Activated naive CD8-positive, alpha-beta T cell (primary cell): ENCODE data around the gene CBLC.

Experiments
- H3K27ac Mint-ChIP-seq: one replicate; pipeline ENCODE4 v1.8.0; 2021; ENCODE audit warnings: mixed read lengths
- H3K27me3 Mint-ChIP-seq: one replicate; pipeline ENCODE4 v1.8.0; 2021; ENCODE audit warnings: mixed read lengths
- H3K36me3 Mint-ChIP-seq: one replicate; pipeline ENCODE4 v1.8.0; 2021; ENCODE audit warnings: mixed read lengths
- H3K4me1 Mint-ChIP-seq: one replicate; pipeline ENCODE4 v1.8.0; 2021; ENCODE audit warnings: low read depth, mixed read lengths
- H3K4me3 Mint-ChIP-seq: one replicate; pipeline ENCODE4 v1.8.0; 2021; ENCODE audit warnings: mild to moderate bottlenecking, mixed read lengths
- H3K9me3 Mint-ChIP-seq: one replicate; pipeline ENCODE4 v1.8.0; 2021; ENCODE audit warnings: low read depth, mixed read lengths

The CBLC gene

DNA sequence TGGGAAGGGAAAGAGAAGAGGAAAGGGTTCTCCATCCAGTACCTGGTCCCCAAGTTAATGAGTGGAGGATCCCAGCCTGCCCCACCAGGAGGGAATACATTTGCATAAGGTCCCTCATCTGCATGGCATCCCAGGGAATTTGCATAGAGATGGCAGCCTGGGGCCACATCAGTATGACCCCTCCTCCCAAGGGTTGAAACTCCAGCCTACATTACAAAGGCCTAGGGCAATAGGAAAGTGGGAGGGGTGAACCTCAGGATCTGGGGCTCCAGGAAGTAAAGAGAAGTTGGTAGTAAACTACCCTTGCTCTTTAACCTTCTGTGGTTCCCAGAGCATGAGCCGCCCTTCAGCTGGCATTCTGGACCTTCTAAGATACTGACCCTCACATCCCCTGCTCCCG is 61.6 kb downstream of the CBLC start:
- H3K27me3 Mint-ChIP-seq: no peaks in the 10 kb centered on the region
- H3K4me3 Mint-ChIP-seq: no peak overlapping the region
- no peak overlapping the region for H3K27ac Mint-ChIP-seq
- no peaks in the 10 kb centered on the region for H3K9me3 Mint-ChIP-seq
- no peaks in the 10 kb centered on the region for H3K36me3 Mint-ChIP-seq
- peaks cover 2% of the 10 kb centered on the region for H3K4me1 Mint-ChIP-seq

DNA sequence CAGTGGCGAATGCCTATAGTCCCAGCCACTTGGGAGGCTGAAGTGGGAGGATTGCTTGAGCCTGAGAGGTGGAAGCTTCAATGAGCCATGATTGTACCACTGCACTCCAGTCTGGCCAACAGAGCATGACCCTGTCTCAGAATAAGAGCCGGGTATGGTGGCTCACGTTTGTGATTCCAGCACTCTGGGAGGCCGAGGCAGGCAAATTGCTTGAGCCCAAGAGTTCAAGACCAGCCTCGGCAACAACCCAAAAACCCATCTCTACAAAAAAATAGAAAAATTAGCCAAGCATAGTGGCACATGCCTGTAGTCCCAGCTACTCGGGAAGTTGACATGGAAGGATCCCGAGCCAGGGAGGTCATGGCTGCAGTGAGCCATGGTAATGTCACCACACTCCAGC is 63.1 kb downstream of the CBLC start:
- no peaks in the 10 kb centered on the region for H3K27me3 Mint-ChIP-seq
- no peaks in the 10 kb centered on the region for H3K9me3 Mint-ChIP-seq
- no peaks in the 10 kb centered on the region for H3K36me3 Mint-ChIP-seq
- H3K4me1 Mint-ChIP-seq: peaks cover 11% of the 10 kb centered on the region
- no peak overlapping the region for H3K27ac Mint-ChIP-seq
- H3K4me3 Mint-ChIP-seq: no peak overlapping the region

- H3K4me1 Mint-ChIP-seq: peaks cover 11% of the 10 kb centered on the region
- no peaks in the 10 kb centered on the region for H3K27me3 Mint-ChIP-seq
- no peak overlapping the region for H3K4me3 Mint-ChIP-seq
- H3K27ac Mint-ChIP-seq: no peak overlapping the region
- no peaks in the 10 kb centered on the region for H3K36me3 Mint-ChIP-seq
- H3K9me3 Mint-ChIP-seq: no peaks in the 10 kb centered on the region
Observed at GRCh38 chr19:44841231-44841630, 63.5 kb downstream of the CBLC start.

GRCh38 chr19:44845286-44845611 is 67.6 kb downstream of the CBLC start:
- Mint-ChIP-seq H3K27me3 (peaks cover 4% of the 10 kb centered on the region), H3K9me3 (no peaks in the 10 kb centered on the region), H3K4me1 (peaks cover 23% of the 10 kb centered on the region), H3K27ac (no peak overlapping the region), H3K4me3 (peak overlapping the region; percentile 94), H3K36me3 (no peaks in the 10 kb centered on the region)

DNA sequence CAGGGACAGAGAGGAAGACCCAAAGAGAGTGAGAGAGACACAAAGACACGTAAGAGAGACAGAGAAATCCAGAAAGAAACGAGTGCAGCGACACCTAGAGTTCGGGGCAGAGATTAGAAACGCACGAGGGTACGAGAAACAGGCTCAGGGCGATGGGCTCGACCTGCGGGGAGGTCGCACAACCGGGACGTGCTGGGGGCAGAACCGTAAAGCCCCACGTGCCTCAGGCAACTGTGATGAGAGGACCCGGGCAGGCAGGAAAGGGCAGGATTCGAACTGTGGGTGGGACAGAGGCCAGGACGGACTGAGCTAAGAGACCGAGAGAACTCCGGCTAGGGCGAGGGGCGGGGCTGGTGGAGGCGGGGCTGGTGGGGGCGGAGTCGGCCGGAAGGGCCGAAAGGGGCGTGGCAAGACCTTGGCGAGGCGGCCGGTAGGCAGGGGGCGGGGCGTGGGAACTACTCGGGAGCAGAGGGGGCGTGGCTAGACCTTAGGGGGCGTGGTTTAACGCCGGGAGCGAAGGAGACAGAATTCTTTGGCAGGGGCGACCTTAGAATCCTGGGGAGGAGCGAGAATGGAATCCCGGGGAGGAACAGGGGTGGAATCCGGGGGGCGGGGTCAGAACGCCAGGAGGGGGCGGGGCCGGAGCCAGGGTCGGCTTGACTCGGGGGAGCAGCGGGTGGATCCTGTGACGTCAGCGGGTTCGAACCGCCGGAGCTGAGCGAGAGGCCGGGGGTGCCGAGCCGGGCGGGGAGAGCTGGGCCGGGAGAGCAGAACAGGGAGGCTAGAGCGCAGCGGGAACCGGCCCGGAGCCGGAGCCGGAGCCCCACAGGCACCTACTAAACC is 68.1 kb downstream of the CBLC start, which contains the start of gene NECTIN2:
TSS of gene NECTIN2 (plus strand) at position 686 of the 843 bp plus-strand sequence. CDS start 229 bp downstream, outside the sequence.
- H3K4me3 Mint-ChIP-seq: peak within 1 kb of the TSS; percentile 94
- H3K36me3 Mint-ChIP-seq: no peaks in the 10 kb centered on the region
- H3K27ac Mint-ChIP-seq: peak within 1 kb of the TSS; percentile 61
- peaks cover 23% of the 10 kb centered on the region for H3K4me1 Mint-ChIP-seq
- no peaks in the 10 kb centered on the region for H3K9me3 Mint-ChIP-seq
- H3K27me3 Mint-ChIP-seq: peaks cover 4% of the 10 kb centered on the region

- peaks cover 4% of the 10 kb centered on the region for H3K27me3 Mint-ChIP-seq
- peak overlapping the region; percentile 87 for H3K4me3 Mint-ChIP-seq
- H3K9me3 Mint-ChIP-seq: no peaks in the 10 kb centered on the region
- no peaks in the 10 kb centered on the region for H3K36me3 Mint-ChIP-seq
- H3K27ac Mint-ChIP-seq: no peak overlapping the region
- peaks cover 21% of the 10 kb centered on the region for H3K4me1 Mint-ChIP-seq
Observed at GRCh38 chr19:44846455-44847143, 68.9 kb downstream of the CBLC start.

- H3K27ac Mint-ChIP-seq: no peak overlapping the region
- H3K4me3 Mint-ChIP-seq: peak overlapping the region; percentile 87
- H3K27me3 Mint-ChIP-seq: peaks cover 4% of the 10 kb centered on the region
- H3K4me1 Mint-ChIP-seq: peaks cover 21% of the 10 kb centered on the region
- H3K9me3 Mint-ChIP-seq: no peaks in the 10 kb centered on the region
- no peaks in the 10 kb centered on the region for H3K36me3 Mint-ChIP-seq
Observed at GRCh38 chr19:44847144-44848035, 69.7 kb downstream of the CBLC start.

DNA sequence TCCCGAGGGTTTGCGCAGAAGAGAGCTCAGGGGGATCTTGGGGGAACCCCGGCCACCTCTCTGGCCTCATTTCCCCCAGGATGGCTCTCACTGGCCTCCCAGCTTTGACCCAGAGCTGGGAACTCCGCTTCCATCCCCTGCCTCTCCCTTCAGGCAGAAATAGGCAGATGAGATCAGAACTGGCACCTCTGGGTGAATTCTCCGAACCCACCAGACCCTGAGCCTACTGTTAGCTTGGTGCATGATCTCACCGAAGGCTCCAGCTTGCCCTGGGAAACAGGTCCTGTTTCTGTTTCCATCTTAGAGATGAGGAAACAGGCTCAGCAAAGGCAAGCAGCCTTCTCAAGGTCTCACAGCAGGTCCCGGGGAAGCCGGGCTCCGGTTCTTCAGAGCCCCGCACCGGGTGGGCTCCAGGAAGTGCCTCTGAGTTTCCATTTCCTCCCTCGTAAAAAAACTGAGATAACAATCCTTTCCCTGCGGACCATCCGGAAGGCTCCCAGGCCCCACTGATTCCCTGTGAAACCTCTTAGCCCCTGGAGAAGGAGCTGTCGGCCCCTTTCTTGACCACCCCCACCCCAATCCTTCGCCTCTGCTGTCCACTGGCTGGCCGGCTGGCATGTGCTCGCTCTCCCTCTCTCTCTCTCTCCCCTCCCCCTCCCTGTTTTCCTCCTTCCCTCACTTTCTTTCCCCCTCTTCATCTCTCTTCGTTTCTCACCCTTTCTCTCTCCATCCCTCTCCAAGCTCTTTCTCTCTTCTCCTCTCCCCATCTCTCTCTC is 70.5 kb downstream of the CBLC start:
- peaks cover 21% of the 10 kb centered on the region for H3K4me1 Mint-ChIP-seq
- no peaks in the 10 kb centered on the region for H3K36me3 Mint-ChIP-seq
- no peaks in the 10 kb centered on the region for H3K9me3 Mint-ChIP-seq
- H3K27ac Mint-ChIP-seq: no peak overlapping the region
- H3K4me3 Mint-ChIP-seq: peak overlapping the region; percentile 17
- peaks cover 4% of the 10 kb centered on the region for H3K27me3 Mint-ChIP-seq

- Mint-ChIP-seq H3K9me3 (no peaks in the 10 kb centered on the region), H3K4me3 (peak overlapping the region; percentile 17), H3K27ac (no peak overlapping the region), H3K27me3 (peaks cover 7% of the 10 kb centered on the region), H3K36me3 (no peaks in the 10 kb centered on the region), H3K4me1 (peaks cover 21% of the 10 kb centered on the region)
Observed at GRCh38 chr19:44848812-44849447, 71.2 kb downstream of the CBLC start.
